ENCODE results near the gene LYST. TPM values are rescaled to one million over a fixed set of nuclear protein-coding genes. Genes with fewer than 3 reads are reported as not detected.
"Not testable (repeated sequence)": the region's sequence is repeated elsewhere in the genome, so short reads cannot be mapped to it uniquely, and the experiment has no call there.

The LYST gene
- total and polyA plus RNA-seq, 2 of the 4 experiments (the other 2 are of a cell fraction), result 2.2 to 7.2 TPM

- H3K4me1 ChIP-seq (ENCODE audit: control insufficient read depth, insufficient read depth, low read length), result peaks cover 13% of the 10 kb centered on the region
- H2BK20ac ChIP-seq (ENCODE audit: low read depth, low read length); H3K56ac ChIP-seq (ENCODE audit: extremely low read depth, insufficient read depth, low read length); POLR2A ChIA-PET (ENCODE audit: unreplicated experiment); H2BK5ac ChIP-seq (ENCODE audit: low read depth, low read length, poor library complexity, severe bottlenecking); H4K8ac ChIP-seq (ENCODE audit: low read depth in 2 of 2, low read length in 2 of 2); H4K91ac ChIP-seq (ENCODE audit: insufficient read depth, low read depth, low read length); H3K79me1 ChIP-seq (ENCODE audit: low read depth in 1 of 2, low read length in 2 of 2); CTCF ChIA-PET; H2AK9ac ChIP-seq (replicated peaks; ENCODE audit: low read depth, low read length, poor library complexity); H2BK15ac ChIP-seq (ENCODE audit: low read depth, low read length); in situ Hi-C loops (cut with MboI; ENCODE audit: low sequenced_read_pairs); DNase-seq; H2AFZ ChIP-seq (replicated peaks; ENCODE audit: low read length, poor library complexity); H3K36me3 ChIP-seq (ENCODE audit: control insufficient read depth, insufficient read depth, low read length); H3K14ac ChIP-seq (replicated peaks; ENCODE audit: low read depth, low read length); dilution Hi-C loops (cut with HindIII; ENCODE audit: low sequenced_read_pairs, unreplicated experiment); H3K27ac ChIP-seq (ENCODE audit: insufficient read depth, low read length); H3K23ac ChIP-seq (ENCODE audit: low read depth, low read length); H4K5ac ChIP-seq (ENCODE audit: low read depth, low read length); H2AK5ac ChIP-seq (ENCODE audit: low read depth, low read length); H3K4me2 ChIP-seq (ENCODE audit: low read depth, low read length); H2BK120ac ChIP-seq (ENCODE audit: low read depth, low read length); H3K9ac ChIP-seq (ENCODE audit: low read depth, low read length); H3K9me3 ChIP-seq (ENCODE audit: control insufficient read depth, insufficient read depth, low read length); H3K4ac ChIP-seq (ENCODE audit: low read depth, low read length); H3K4me3 ChIP-seq (ENCODE audit: insufficient read depth, low read depth, low read length); H3K18ac ChIP-seq (ENCODE audit: low read depth, low read length); ATAC-seq (ENCODE audit: low read depth); BruUV-seq (replicated peaks): not testable (repeated sequence)
- intact Hi-C loops (cut with micrococcal nuclease), result loop anchor here (5.0 kb wide), 1 partner anchor 72 kb away; no protein-coding TSS in a partner anchor
- H3K27me3 ChIP-seq (ENCODE audit: control insufficient read depth, insufficient read depth, low read length), result peaks cover 14% of the 10 kb centered on the region
- H4K20me1 ChIP-seq (ENCODE audit: insufficient read depth, low read length), result peaks cover 12% of the 10 kb centered on the region; the same call in 1 of the 2 replicates
- WGBS, 2 experiments (ENCODE audit: extremely low coverage in 2 of 2, insufficient read length in 1 of 2), result no CpG with 5 or more reads among the region's 2 CpGs
- peaks cover 14% of the 10 kb centered on the region for H3K9me1 ChIP-seq (ENCODE audit: insufficient read depth, low read length)
Measured at GRCh38 chr1:235903809-235904208, 37.1 kb upstream of the LYST start.

All from IMR-90 (cell line).